ENCODE data around the gene MTERF4.

MTERF4 gene

DNA sequence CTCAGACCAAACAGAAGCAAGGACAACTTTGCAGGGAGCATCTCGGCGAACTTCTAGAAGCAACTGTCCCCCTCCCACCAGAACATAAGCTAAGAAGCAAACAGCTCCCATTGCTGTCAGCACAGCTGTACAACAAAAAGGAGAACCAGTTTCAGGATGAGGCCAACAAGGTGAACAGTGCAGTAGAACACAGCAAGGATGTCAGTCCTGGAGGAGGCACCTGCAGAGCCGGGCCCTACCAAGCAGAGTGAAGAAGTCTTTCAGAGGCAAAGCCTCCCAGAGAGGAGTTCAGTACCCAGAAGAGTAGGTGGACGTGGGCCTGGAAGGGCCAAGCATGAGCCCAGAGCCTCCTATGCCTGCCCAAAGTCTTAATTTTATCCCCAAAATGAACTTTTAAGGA is 46.2 kb upstream of the MTERF4 start:
- CTCF ChIA-PET = no interaction called here
- H3K27ac ChIP-seq = no peak overlapping the region
- TF ChIP-seq, protein P1, sequence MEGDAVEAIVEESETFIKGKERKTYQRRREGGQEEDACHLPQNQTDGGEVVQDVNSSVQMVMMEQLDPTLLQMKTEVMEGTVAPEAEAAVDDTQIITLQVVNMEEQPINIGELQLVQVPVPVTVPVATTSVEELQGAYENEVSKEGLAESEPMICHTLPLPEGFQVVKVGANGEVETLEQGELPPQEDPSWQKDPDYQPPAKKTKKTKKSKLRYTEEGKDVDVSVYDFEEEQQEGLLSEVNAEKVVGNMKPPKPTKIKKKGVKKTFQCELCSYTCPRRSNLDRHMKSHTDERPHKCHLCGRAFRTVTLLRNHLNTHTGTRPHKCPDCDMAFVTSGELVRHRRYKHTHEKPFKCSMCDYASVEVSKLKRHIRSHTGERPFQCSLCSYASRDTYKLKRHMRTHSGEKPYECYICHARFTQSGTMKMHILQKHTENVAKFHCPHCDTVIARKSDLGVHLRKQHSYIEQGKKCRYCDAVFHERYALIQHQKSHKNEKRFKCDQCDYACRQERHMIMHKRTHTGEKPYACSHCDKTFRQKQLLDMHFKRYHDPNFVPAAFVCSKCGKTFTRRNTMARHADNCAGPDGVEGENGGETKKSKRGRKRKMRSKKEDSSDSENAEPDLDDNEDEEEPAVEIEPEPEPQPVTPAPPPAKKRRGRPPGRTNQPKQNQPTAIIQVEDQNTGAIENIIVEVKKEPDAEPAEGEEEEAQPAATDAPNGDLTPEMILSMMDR (conservative IDR thresholded peaks at IDR 0.05; ENCODE audit: low read depth) = no peak
- POLR2A ChIA-PET (ENCODE audit: low non-redundant PET) = no interaction called here
- DNase-seq (ENCODE audit: low spot score) = no peak

DNA sequence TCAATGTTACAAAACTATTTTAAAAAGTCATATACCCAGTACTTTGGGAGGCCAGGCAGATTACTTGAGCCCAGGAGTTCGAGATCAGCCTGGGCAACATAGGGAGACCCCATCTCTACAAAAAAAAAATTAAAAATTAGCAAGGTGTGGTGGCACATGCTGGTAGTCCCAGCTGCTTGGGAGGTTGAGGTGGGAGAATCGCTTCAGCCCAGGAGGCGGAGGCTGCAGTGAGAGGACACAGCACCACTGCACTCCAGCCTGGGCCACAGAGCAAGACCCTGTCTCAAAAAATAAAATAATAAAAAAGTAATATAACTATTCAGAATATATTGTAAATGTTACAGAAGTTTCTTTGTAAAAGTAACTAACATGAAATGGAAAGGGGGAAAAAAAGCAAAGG is 45.2 kb upstream of the MTERF4 start:
- DNase-seq (ENCODE audit: low spot score) = no peak
- TF ChIP-seq, protein P1 (conservative IDR thresholded peaks at IDR 0.05; ENCODE audit: low read depth) = no peak
- ChIA-PET POLR2A (ENCODE audit: low non-redundant PET) (no interaction called here), CTCF (no interaction called here)
- no peak overlapping the region for H3K27ac ChIP-seq

GRCh38 chr2:241146286-241146685 is 44.2 kb upstream of the MTERF4 start:
- POLR2A ChIA-PET (ENCODE audit: low non-redundant PET) = no interaction called here
- no peak overlapping the region for H3K27ac ChIP-seq

DNA sequence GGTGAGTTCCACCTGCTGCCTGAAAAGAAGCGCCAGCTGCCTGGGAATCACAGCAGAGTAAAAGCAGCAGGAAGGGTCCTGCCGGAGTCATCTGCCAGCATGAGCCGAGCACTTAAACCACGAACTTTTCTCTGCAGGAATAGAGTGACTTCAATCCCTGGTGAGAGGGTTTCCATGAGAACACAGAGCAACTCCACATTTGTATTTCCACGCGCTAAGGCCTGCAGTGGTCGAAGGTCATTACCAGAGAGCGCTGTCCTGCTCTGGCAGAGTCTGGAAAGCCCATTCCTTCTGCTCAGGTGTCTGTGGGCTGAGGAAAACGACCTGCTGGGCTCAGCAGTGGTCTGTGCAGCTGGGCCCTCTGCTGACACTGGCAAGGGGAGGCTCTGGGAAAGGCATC is 40.5 kb upstream of the MTERF4 start:
- CTCF ChIA-PET = no interaction called here
- H3K27ac ChIP-seq = no peak overlapping the region
- POLR2A ChIA-PET (ENCODE audit: low non-redundant PET) = no interaction called here
- DNase-seq (ENCODE audit: low spot score) = no peak
- TF ChIP-seq, protein P1 (conservative IDR thresholded peaks at IDR 0.05; ENCODE audit: low read depth) = no peak

More at GRCh38 chr2:241146286-241146685, 44.2 kb upstream of the MTERF4 start:
- no peak for DNase-seq (ENCODE audit: low spot score)
- TF ChIP-seq, protein P1 (conservative IDR thresholded peaks at IDR 0.05; ENCODE audit: low read depth) = no peak
- CTCF ChIA-PET = interaction anchor here (0.6 to 0.9 kb wide), 2 partner anchors 10 to 228 kb away, joined by 3 read pairs; no protein-coding TSS in a partner anchor

DNA sequence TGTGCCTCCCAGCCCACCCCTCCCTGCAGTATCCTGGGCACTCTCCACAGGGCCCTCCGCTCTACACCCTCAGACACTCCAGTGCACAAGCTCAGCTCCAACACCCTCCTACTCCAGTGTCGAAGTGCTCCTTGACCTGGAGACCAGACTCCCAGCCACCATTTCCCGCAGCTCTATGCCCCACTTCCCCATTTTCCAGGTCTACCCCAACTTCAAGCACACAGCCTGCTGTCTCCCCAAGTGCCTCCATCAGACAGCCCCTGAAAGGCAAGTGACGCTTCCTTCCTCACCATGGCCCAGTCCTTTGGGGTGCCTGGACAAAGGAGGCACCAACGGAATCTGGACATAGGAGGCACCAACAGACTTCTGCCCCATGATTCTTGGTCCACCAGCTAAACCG is 40.0 kb upstream of the MTERF4 start:
- ChIA-PET POLR2A (ENCODE audit: low non-redundant PET) (no interaction called here), CTCF (no interaction called here)
- DNase-seq (ENCODE audit: low spot score) = no peak

DNA sequence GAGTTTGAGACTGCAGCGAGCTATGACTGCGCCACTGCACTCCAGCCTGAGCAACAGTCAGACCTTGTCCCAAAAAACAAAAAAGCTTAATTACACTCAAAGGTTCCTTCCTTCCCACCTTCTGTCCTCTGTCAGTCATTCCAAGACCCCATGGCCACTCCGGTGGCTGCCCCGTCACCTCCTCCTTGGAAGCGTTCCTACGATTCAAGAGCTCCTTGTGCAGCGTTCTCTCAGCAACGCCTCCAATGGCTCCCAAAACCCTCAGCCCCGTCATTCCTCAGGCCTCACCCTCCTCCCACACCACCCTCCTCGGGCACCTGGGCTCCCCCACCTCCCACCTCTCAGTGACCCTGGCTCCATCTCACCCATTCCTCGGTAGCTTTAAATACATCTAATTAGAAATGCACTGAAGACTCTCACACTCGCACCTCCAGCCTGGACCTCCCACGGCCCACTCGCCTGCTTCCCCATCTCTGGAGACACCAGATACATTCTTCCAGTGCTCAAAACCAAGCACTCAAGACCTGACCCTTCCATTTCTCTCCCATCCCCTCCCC is 39.2 kb upstream of the MTERF4 start:
- TF ChIP-seq, protein P1 (conservative IDR thresholded peaks at IDR 0.05; ENCODE audit: low read depth) = no peak
- ChIA-PET POLR2A (ENCODE audit: low non-redundant PET) (no interaction called here), CTCF (interaction anchor here (0.6 kb wide), 1 partner anchor 283 kb away, joined by 3 read pairs; no protein-coding TSS in a partner anchor)
- DNase-seq (ENCODE audit: low spot score) = no peak
- H3K27ac ChIP-seq = peak overlapping the region; percentile 25

More for the DNA sequence above, 40.0 kb upstream of the MTERF4 start:
- H3K27ac ChIP-seq = no peak overlapping the region
- TF ChIP-seq, protein P1 (conservative IDR thresholded peaks at IDR 0.05; ENCODE audit: low read depth) = no peak

Data from RWPE1 (cell line).